H1 (cell line): ENCODE measurements around the gene RIN1. TPM values are rescaled to one million over a fixed set of nuclear protein-coding genes. Genes with fewer than 3 reads are reported as not detected.

Source experiments
- CTCF ChIA-PET: fragments of 300-600 bp; sonication (Branson Sonifier 250); formaldehyde crosslinking; loops from one replicate; lab custom pipeline; 2021; ENCODE audit not compliant: partially characterized antibody; lab: Charles Lee
- POLR2A ChIA-PET: fragments of 300-600 bp; sonication (Branson Sonifier 250); formaldehyde crosslinking; loops from one replicate; lab custom pipeline; 2021; ENCODE audit warnings: inconsistent platforms; ENCODE audit not compliant: partially characterized antibody; lab: Charles Lee
- DNase-seq, 2 experiments: peaks; one replicate each; pipeline versions ENCODE4 v3.0.0 to v3.0.0-alpha.2; 2010 to 2022; ENCODE audit warnings: low spot score in 2 of 2, low read depth in 1 of 2, mixed read lengths in 1 of 2
- FAIRE-seq: peaks from 2 replicates; lab custom pipeline; 2011; peaks lifted over from hg19 to GRCh38; lab: Jason Lieb, UNC
- H2AFZ ChIP-seq: 2 replicates; pipeline ENCODE4 v1.8.1; 2012; ENCODE audit warnings: low read length, inconsistent platforms
- H2AK5ac ChIP-seq: 2 replicates; pipeline ENCODE4 v1.6.1; 2013; ENCODE audit warnings: low read depth, low read length
- H2BK120ac ChIP-seq: replicated peaks from 2 replicates; pipeline ENCODE3; 2013; ENCODE audit warnings: low read depth, low read length, inconsistent platforms
- H2BK12ac ChIP-seq: 2 replicates; pipeline ENCODE4 v1.6.1; 2013; ENCODE audit warnings: low read depth, low read length
- H2BK15ac ChIP-seq: 2 replicates; pipeline ENCODE4 v1.6.1; 2013; ENCODE audit warnings: low read length
- H2BK20ac ChIP-seq: 2 replicates; pipeline ENCODE4 v1.6.1; 2013; ENCODE audit warnings: low read length
- H2BK5ac ChIP-seq: 2 replicates; pipeline ENCODE4 v1.6.1; 2013; ENCODE audit warnings: low read depth, low read length
- H3K14ac ChIP-seq: 2 replicates; pipeline ENCODE4 v1.6.1; 2013; ENCODE audit warnings: inconsistent platforms; ENCODE audit not compliant: insufficient read length
- H3K18ac ChIP-seq: 2 replicates; pipeline ENCODE4 v1.6.1; 2013; ENCODE audit warnings: low read length; ENCODE audit errors: extremely low read depth
- H3K23ac ChIP-seq: 2 replicates; pipeline ENCODE4 v1.6.1; 2013; ENCODE audit warnings: inconsistent platforms; ENCODE audit not compliant: insufficient read length
- H3K23me2 ChIP-seq: 2 replicates; pipeline ENCODE4 v1.6.1; 2013; ENCODE audit warnings: low read depth, low read length
- H3K27ac ChIP-seq: 2 replicates; pipeline ENCODE4 v1.6.1; 2011; ENCODE audit warnings: low read depth, low read length, inconsistent platforms
- H3K27me3 ChIP-seq, 4 experiments: replicated peaks in 1 of 4; 1 replicate in 1 of 4; 2 replicates in 3 of 4; pipeline versions ENCODE4 v1.6.1 to v1.8.1; 2011 to 2013; ENCODE audit warnings: low read length in 3 of 4, mild to moderate bottlenecking in 3 of 4, inconsistent platforms in 2 of 4, mixed read lengths in 2 of 4, moderate library complexity in 1 of 4; ENCODE audit not compliant: control insufficient read depth in 3 of 4, insufficient read depth in 3 of 4; ENCODE audit errors: extremely low read depth in 1 of 4
- H3K36me3 ChIP-seq, 4 experiments: 2 replicates each; pipeline versions ENCODE4 v1.6.1 to v1.8.1; 2011 to 2013; ENCODE audit warnings: mild to moderate bottlenecking in 4 of 4, low read length in 3 of 4, moderate library complexity in 2 of 4, control low read depth in 1 of 4, inconsistent platforms in 1 of 4; ENCODE audit not compliant: insufficient read depth in 4 of 4, control insufficient read depth in 2 of 4
- H3K4ac ChIP-seq: replicated peaks from 2 replicates; pipeline ENCODE3; 2013; ENCODE audit warnings: low read length, low read depth, mixed read lengths, inconsistent platforms; ENCODE audit not compliant: insufficient read length
- H3K4me1 ChIP-seq, 4 experiments: replicated peaks in 1 of 4; 1 replicate in 1 of 4; 2 replicates in 3 of 4; pipeline versions ENCODE4 v1.6.1 to v1.8.1; 2011 to 2013; ENCODE audit warnings: low read length in 3 of 4, inconsistent platforms in 2 of 4, mixed read lengths in 1 of 4; ENCODE audit not compliant: insufficient read depth in 4 of 4, control insufficient read depth in 3 of 4
- H3K4me2 ChIP-seq, 2 experiments: 2 replicates each; pipeline versions ENCODE4 v1.6.1 to v1.8.1; 2011 to 2013; ENCODE audit warnings: low read depth in 2 of 2, low read length in 2 of 2, control low read depth in 1 of 2, inconsistent platforms in 1 of 2, mild to moderate bottlenecking in 1 of 2; ENCODE audit not compliant: insufficient read depth in 1 of 2
- H3K4me3 ChIP-seq, 4 experiments: fragments of 200-600, 300-600 bp in 1 of 4; sonication (generic), shearing (Covaris generic), sonication (Bioruptor Twin) in 1 of 4; 2 replicates each; pipeline versions ENCODE4 v1.5.1 to v1.8.1; 2011 to 2016; ENCODE audit warnings: low read length in 4 of 4, low read depth in 3 of 4, control low read depth in 2 of 4, inconsistent platforms in 2 of 4, mild to moderate bottlenecking in 2 of 4, mixed read lengths in 1 of 4, moderate library complexity in 1 of 4; ENCODE audit not compliant: insufficient read depth in 2 of 4; ENCODE audit errors: extremely low read depth in 1 of 4
- H3K56ac ChIP-seq: replicated peaks from 2 replicates; pipeline ENCODE3; 2013; ENCODE audit warnings: low read depth, mild to moderate bottlenecking, mixed read lengths, low read length, inconsistent platforms; ENCODE audit not compliant: insufficient read length
- H3K79me1 ChIP-seq: 2 replicates; pipeline ENCODE4 v1.6.1; 2013; ENCODE audit warnings: low read depth, low read length, control low read depth
- H3K79me2 ChIP-seq, 2 experiments: 2 replicates each; pipeline versions ENCODE4 v1.6.1 to v1.8.1; 2012 to 2013; ENCODE audit warnings: low read length in 2 of 2, mild to moderate bottlenecking in 2 of 2, inconsistent platforms in 1 of 2; ENCODE audit not compliant: insufficient read depth in 2 of 2, control insufficient read depth in 1 of 2
- H3K9ac ChIP-seq, 4 experiments: replicated peaks in 1 of 4; 1 replicate in 1 of 4; 2 replicates in 3 of 4; pipeline versions ENCODE4 v1.6.1 to v1.8.1; 2011 to 2013; ENCODE audit warnings: low read depth in 3 of 4, low read length in 3 of 4, control low read depth in 2 of 4, mild to moderate bottlenecking in 2 of 4, moderate library complexity in 2 of 4, inconsistent platforms in 1 of 4; ENCODE audit errors: extremely low read depth in 1 of 4
- H3K9me3 ChIP-seq, 2 experiments: 2 replicates each; pipeline versions ENCODE4 v1.6.1 to v1.8.1; 2012 to 2013; ENCODE audit warnings: mild to moderate bottlenecking in 2 of 2, moderate library complexity in 2 of 2, control low read depth in 1 of 2, inconsistent platforms in 1 of 2, low read depth in 1 of 2, low read length in 1 of 2, mixed read lengths in 1 of 2; ENCODE audit not compliant: insufficient read depth in 2 of 2
- H4K20me1 ChIP-seq, 2 experiments: replicated peaks in 1 of 2; 2 replicates each; pipeline versions ENCODE3 to v1.8.1; 2011 to 2013; ENCODE audit warnings: inconsistent platforms in 2 of 2, low read length in 2 of 2, mild to moderate bottlenecking in 1 of 2; ENCODE audit not compliant: insufficient read depth in 2 of 2, control insufficient read depth in 1 of 2
- H4K5ac ChIP-seq: 2 replicates; pipeline ENCODE4 v1.6.1; 2013; ENCODE audit warnings: low read length, low read depth, mixed read lengths, inconsistent platforms; ENCODE audit not compliant: insufficient read length
- H4K8ac ChIP-seq: 2 replicates; pipeline ENCODE4 v1.8.0; 2013; ENCODE audit warnings: mild to moderate bottlenecking, moderate library complexity, low read length, inconsistent platforms; ENCODE audit not compliant: insufficient read depth; ENCODE audit errors: extremely low read depth
- H4K91ac ChIP-seq: replicated peaks from 2 replicates; pipeline ENCODE3; 2013; ENCODE audit warnings: low read length, mixed read lengths, inconsistent platforms; ENCODE audit not compliant: insufficient read length
- GTF2F1 ChIP-seq: IDR thresholded peaks from 2 replicates; pipeline ENCODE4 v1.6.1; 2012; ENCODE audit warnings: low read depth, low read length, improper control_type of control experiment, borderline replicate concordance
- KDM5A ChIP-seq: fragments of 200-600 bp; IDR thresholded peaks from 2 replicates; pipeline ENCODE4 v1.7.1; 2012; ENCODE audit warnings: mild to moderate bottlenecking, low read length, inconsistent platforms, mixed read lengths
- RFX5 ChIP-seq: IDR thresholded peaks from 2 replicates; pipeline ENCODE4 v1.6.1; 2011; ENCODE audit warnings: low read depth, low read length, improper control_type of control experiment, borderline replicate concordance
- TEAD4 ChIP-seq: IDR thresholded peaks from 2 replicates; pipeline ENCODE4 v1.6.1; 2012; ENCODE audit warnings: low read depth, low read length, inconsistent platforms, mixed read lengths
- ZNF274 ChIP-seq: IDR thresholded peaks from 2 replicates; pipeline ENCODE4 v1.7.0; 2012; ENCODE audit warnings: low read length, borderline replicate concordance; ENCODE audit errors: extremely low read depth
- WGBS, 2 experiments: shearing (Covaris generic) in 1 of 2; methylation state at CpG; one replicate each; pipeline versions ENCODE4 v1.1.6 to v1.1.7; 2013 to 2015; ENCODE audit warnings: low lambda C conversion rate in 2 of 2, mixed read lengths in 2 of 2, inconsistent platforms in 1 of 2, low coverage in 1 of 2, missing lambda C conversion rate in 1 of 2; ENCODE audit not compliant: insufficient replicate concordance in 2 of 2, insufficient coverage in 1 of 2, insufficient read length in 1 of 2; ENCODE audit errors: extremely low coverage in 1 of 2, missing lambda C conversion rate in 1 of 2; 5-methylcytosine and 5-hydroxymethylcytosine counted together
- polyA plus RNA-seq, 7 experiments: library from polyadenylated mRNA; depleted of rRNA in 3 of 7; stranded (reverse) in 5 of 7; unstranded in 2 of 7; fragments of >200 nt in 5 of 7; fragments of 200-250 nt in 2 of 7; gene quantifications; 1 replicate in 5 of 7; 2 replicates in 1 of 7; 4 replicates in 1 of 7; pipeline versions ENCODE4 v1.2.1 to v1.2.3, GENCODE V29; 2011 to 2013; ENCODE audit warnings: missing spikeins in 2 of 7, mixed read lengths in 2 of 7
- total RNA-seq: library from RNA; stranded (reverse); fragmentation: NEBNext Ultra II Directional; extraction: Animal tissue kit (Norgen Biotek cat#: 25700); gene quantifications from 2 replicates; pipeline ENCODE4 v1.2.1, GENCODE V29; 2021
- TF ChIP-seq, protein P1 (sequence below): IDR thresholded peaks from 2 replicates; pipeline ENCODE4 v1.6.1; 2011; ENCODE audit warnings: low read depth, mild to moderate bottlenecking, low read length; ENCODE audit not compliant: insufficient read depth

RIN1 gene
- total and polyA plus RNA-seq, 2 of the 8 experiments (the other 6 are each of a cell fraction or from before 2014, with no cell fraction given): 2.5 to 5.4 TPM

DNA sequence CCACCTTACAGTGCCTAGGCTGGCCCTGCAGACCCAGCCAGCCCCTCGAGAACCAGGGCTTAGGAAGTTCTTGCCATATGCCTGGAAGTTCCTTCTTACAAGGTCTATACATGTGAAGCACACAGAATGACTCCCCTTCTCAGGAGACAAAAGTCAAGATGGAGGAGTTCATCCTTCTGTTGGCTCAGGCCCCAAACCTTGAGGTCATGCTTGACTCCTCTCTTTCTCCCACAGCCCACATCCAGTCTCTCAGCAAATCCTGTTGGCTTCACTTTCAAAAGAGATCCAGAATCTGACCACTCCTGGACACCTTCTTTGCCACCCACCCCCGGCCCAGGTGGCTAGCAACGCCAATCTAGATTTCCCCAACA is 17.6 kb downstream of the RIN1 start:
- FAIRE-seq: no peak
- Histone ChIP-seq H3K4me1 (peaks cover 9 to 27% (median 19%) of the 10 kb centered on the region in 4 experiments), H4K20me1 (no peaks in the 10 kb centered on the region), H3K14ac (no peak overlapping the region), H3K4ac (no peak overlapping the region), H2BK20ac (peak overlapping the region; percentile 4; the same call in 1 of the 2 replicates), H3K9me3 (no peaks in the 10 kb centered on the region), H4K8ac (no peak overlapping the region), H2AK5ac (no peak overlapping the region), H2BK15ac (peak overlapping the region; percentile 93; the same call in 1 of the 2 replicates), H3K23me2 (peaks cover 2% of the 10 kb centered on the region; the same call in 1 of the 2 replicates), H3K9ac (no peak overlapping the region), H3K4me2 (no peak overlapping the region; a peak in 1 of 4 replicates), H3K36me3 (no peaks in the 10 kb centered on the region), H3K18ac (peak overlapping the region; percentile 72; the same call in 1 of the 2 replicates), H2BK5ac (peak overlapping the region; percentile 85; the same call in 1 of the 2 replicates), H3K79me2 (no peaks in the 10 kb centered on the region), H3K4me3 (no peak overlapping the region), H3K27me3 (peaks cover 0 to 5% (median 0%) of the 10 kb centered on the region in 4 experiments; a peak in 3 of 7 replicates), H2BK120ac (peak overlapping the region; percentile 8), H2BK12ac (peak overlapping the region; percentile 98; the same call in 1 of the 2 replicates), H2AFZ (peak overlapping the region; percentile 51; the same call in 1 of the 2 replicates), H3K79me1 (no peaks in the 10 kb centered on the region), H3K23ac (no peak overlapping the region), H3K56ac (no peak overlapping the region), H3K27ac (no peak overlapping the region), H4K5ac (no peak overlapping the region), H4K91ac (no peak overlapping the region)
- POLR2A ChIA-PET: interaction anchor here (0.8 to 3.5 kb wide), 10 partner anchors 8 to 54 kb away, joined by 3 to 19 read pairs (median 5); partner anchors contain the start of gene BRMS1
- CTCF ChIA-PET: interaction anchor here (1.1 to 11.7 kb wide), 8 partner anchors 8 to 45 kb away, joined by 3 to 242 read pairs (median 4); partner anchors contain the start of gene RIN1
- DNase-seq: no peak
- WGBS, 2 experiments: 90% methylated on average over 2 of the region's 3 CpGs; no CpG with 5 or more reads in 1 of the 2 experiments
- TF ChIP-seq RFX5: no peak
- TF ChIP-seq, protein P1, sequence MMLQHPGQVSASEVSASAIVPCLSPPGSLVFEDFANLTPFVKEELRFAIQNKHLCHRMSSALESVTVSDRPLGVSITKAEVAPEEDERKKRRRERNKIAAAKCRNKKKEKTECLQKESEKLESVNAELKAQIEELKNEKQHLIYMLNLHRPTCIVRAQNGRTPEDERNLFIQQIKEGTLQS: no peak
- TF ChIP-seq GTF2F1: no peak
- no peak for TF ChIP-seq TEAD4
- TF ChIP-seq KDM5A: no peak
- TF ChIP-seq ZNF274: no peak
